Endothelial cell (in vitro differentiated cells): ENCODE results near the gene LHX2. TPM values are rescaled to one million over a fixed set of nuclear protein-coding genes. Genes with fewer than 3 reads are reported as not detected.

Experiments
- DNase-seq: peaks from one replicate; pipeline ENCODE4 v3.0.0; 2021; ENCODE audit warnings: low spot score
- H3K27ac Mint-ChIP-seq: one replicate; pipeline ENCODE4 v1.8.0; 2021; ENCODE audit warnings: mixed read lengths, inconsistent platforms; ENCODE audit not compliant: unreplicated experiment
- H3K27me3 Mint-ChIP-seq: one replicate; pipeline ENCODE4 v1.8.0; 2021; ENCODE audit warnings: mild to moderate bottlenecking, moderate library complexity, mixed read lengths, inconsistent platforms; ENCODE audit not compliant: unreplicated experiment
- H3K36me3 Mint-ChIP-seq: one replicate; pipeline ENCODE4 v1.8.0; 2021; ENCODE audit warnings: mild to moderate bottlenecking, low read depth, mixed read lengths, inconsistent platforms; ENCODE audit not compliant: unreplicated experiment
- H3K4me1 Mint-ChIP-seq: one replicate; pipeline ENCODE4 v1.8.0; 2021; ENCODE audit warnings: mild to moderate bottlenecking, mixed read lengths, inconsistent platforms; ENCODE audit not compliant: unreplicated experiment
- H3K4me3 Mint-ChIP-seq: one replicate; pipeline ENCODE4 v1.8.0; 2021; ENCODE audit warnings: mild to moderate bottlenecking, mixed read lengths, inconsistent platforms; ENCODE audit not compliant: unreplicated experiment
- H3K9me3 Mint-ChIP-seq: one replicate; pipeline ENCODE4 v1.8.0; 2021; ENCODE audit warnings: mixed read lengths, inconsistent platforms; ENCODE audit not compliant: unreplicated experiment
- CTCF ChIP-seq: fragments of 200-600 bp; sonication (generic); IDR thresholded peaks from one replicate; pipeline ENCODE4 v1.5.0; 2021; ENCODE audit warnings: antibody characterized with exemption; ENCODE audit not compliant: unreplicated experiment
- total RNA-seq: library from RNA; stranded (reverse); fragmentation: NEBNext Ultra II Directional; extraction: Animal tissue kit (Norgen Biotek cat#: 25700); gene quantifications from one replicate; pipeline ENCODE4 v1.2.1, GENCODE V29; 2021; ENCODE audit not compliant: unreplicated experiment

LHX2 gene
- total RNA-seq, 1 donor from 2014 or later = not detected

DNA sequence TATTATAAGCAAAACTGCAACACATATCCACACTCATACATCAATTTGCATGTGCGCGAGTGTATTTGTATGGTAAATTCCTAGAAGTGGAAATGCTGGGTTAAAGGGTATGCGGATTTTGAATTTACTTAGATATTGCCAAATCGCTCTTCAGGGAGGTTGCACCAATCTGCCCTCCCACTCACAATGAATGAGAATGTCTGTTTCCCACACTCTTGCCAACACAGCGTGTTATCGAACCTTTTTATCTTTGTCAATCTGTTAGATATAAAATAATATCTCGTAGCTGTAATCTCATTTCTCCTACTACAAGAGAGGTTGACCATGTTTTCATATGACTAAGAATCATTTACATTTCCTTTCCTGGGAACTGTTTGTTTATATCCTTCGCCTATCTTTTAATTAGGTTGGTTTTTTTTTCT lies 35.7 kb downstream of the LHX2 start:
- H3K27me3 Mint-ChIP-seq = peaks cover 10% of the 10 kb centered on the region
- no peak for DNase-seq
- no peak for TF ChIP-seq CTCF
- H3K9me3 Mint-ChIP-seq = no peaks in the 10 kb centered on the region
- no peaks in the 10 kb centered on the region for H3K4me1 Mint-ChIP-seq
- no peak overlapping the region for H3K4me3 Mint-ChIP-seq
- no peaks in the 10 kb centered on the region for H3K36me3 Mint-ChIP-seq
- no peak overlapping the region for H3K27ac Mint-ChIP-seq

- Mint-ChIP-seq H3K36me3 (peaks cover 3% of the 10 kb centered on the region), H3K27ac (no peak overlapping the region), H3K4me1 (no peaks in the 10 kb centered on the region), H3K27me3 (peaks cover 5% of the 10 kb centered on the region), H3K9me3 (no peaks in the 10 kb centered on the region), H3K4me3 (no peak overlapping the region)
- TF ChIP-seq CTCF = no peak
- no peak for DNase-seq
Observed at GRCh38 chr9:124050955-124051354, 39.4 kb downstream of the LHX2 start.

GRCh38 chr9:124052401-124052800 lies 40.8 kb downstream of the LHX2 start:
- no peak overlapping the region for H3K4me3 Mint-ChIP-seq
- peaks cover 5% of the 10 kb centered on the region for H3K27me3 Mint-ChIP-seq
- no peak overlapping the region for H3K27ac Mint-ChIP-seq
- H3K4me1 Mint-ChIP-seq = no peaks in the 10 kb centered on the region
- no peaks in the 10 kb centered on the region for H3K9me3 Mint-ChIP-seq
- no peak for TF ChIP-seq CTCF
- H3K36me3 Mint-ChIP-seq = peaks cover 3% of the 10 kb centered on the region
- DNase-seq = no peak

- H3K27me3 Mint-ChIP-seq = peaks cover 5% of the 10 kb centered on the region
- H3K36me3 Mint-ChIP-seq = peaks cover 3% of the 10 kb centered on the region
- no peaks in the 10 kb centered on the region for H3K9me3 Mint-ChIP-seq
- H3K4me1 Mint-ChIP-seq = no peaks in the 10 kb centered on the region
- DNase-seq = no peak
- no peak overlapping the region for H3K27ac Mint-ChIP-seq
- TF ChIP-seq CTCF = no peak
- H3K4me3 Mint-ChIP-seq = no peak overlapping the region
Observed at GRCh38 chr9:124054582-124055227, 43.1 kb downstream of the LHX2 start.

DNA sequence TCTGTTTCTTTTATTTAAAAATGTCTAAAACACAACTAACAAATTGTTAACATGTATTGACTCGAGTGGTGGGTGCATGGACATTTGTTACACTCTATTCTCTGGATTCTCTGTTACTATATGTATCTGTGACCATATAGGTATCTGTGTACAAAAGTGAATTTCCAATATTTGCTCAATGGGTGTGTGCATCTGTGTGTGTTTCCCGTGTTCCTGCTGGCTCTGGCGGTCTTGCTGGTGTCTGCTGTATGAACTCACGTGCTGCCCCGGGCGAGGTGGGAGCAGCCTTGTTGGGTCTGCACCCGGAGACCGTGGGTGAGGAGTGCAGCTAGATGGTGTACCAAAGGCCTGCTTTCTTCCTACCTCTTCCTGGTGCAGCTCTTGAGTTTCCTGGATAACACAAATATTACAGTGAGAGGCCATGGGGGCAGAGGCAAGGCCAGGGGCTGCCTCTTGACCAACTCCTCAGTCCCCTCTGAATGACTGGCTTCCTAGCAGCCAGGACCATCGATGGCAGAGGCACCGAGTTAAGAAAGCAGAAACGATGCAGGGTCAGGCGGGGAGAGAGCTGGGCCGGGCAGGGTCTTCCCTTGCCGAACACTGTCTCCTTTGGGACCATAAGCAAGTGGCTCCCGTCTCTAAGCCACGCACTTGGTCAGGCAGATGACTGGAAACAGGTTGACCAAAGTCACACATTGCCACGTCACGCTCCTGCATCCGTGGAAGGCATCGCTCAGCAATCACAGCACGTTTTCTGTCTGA lies 49.5 kb downstream of the LHX2 start:
- no peaks in the 10 kb centered on the region for H3K27me3 Mint-ChIP-seq
- H3K36me3 Mint-ChIP-seq = no peaks in the 10 kb centered on the region
- no peaks in the 10 kb centered on the region for H3K9me3 Mint-ChIP-seq
- DNase-seq = no peak
- H3K4me1 Mint-ChIP-seq = no peaks in the 10 kb centered on the region
- H3K27ac Mint-ChIP-seq = no peak overlapping the region
- no peak overlapping the region for H3K4me3 Mint-ChIP-seq
- TF ChIP-seq CTCF = no peak
